Breast epithelium (tissue), 3 donors: Measurements from ENCODE around the gene SYNE2.

Experiments
- CTCF ChIP-seq, 3 donors: fragments of 450-650 bp; IDR thresholded peaks; one replicate each; pipeline ENCODE4 v1.5.1; 2016 to 2017; ENCODE audit warnings: antibody characterized with exemption in 3 of 3, mild to moderate bottlenecking in 3 of 3, moderate library complexity in 3 of 3
- POLR2A ChIP-seq: fragments of 450-650 bp; IDR thresholded peaks from one replicate; pipeline ENCODE4 v1.6.1; 2016; ENCODE audit warnings: antibody characterized with exemption, mild to moderate bottlenecking, moderate library complexity
- POLR2AphosphoS5 ChIP-seq, 3 donors: sonication (generic); formaldehyde crosslinking; IDR thresholded peaks; one replicate each; pipeline ENCODE4 v1.6.1; 2017; ENCODE audit warnings: antibody characterized with exemption in 3 of 3

GRCh38 chr14:64235652-64236640, 383.1 kb downstream of the SYNE2 start:
- TF ChIP-seq CTCF (IDR thresholded peaks at IDR 0.05) (no peak), POLR2A (no peak), POLR2AphosphoS5 (IDR thresholded peaks at IDR 0.05) (no peak)
